Measurements from ENCODE around the gene TRPC6.
"Not testable (repeated sequence)": the region's sequence is repeated elsewhere in the genome, so short reads cannot be mapped to it uniquely, and the experiment has no call there.

The TRPC6 gene

DNA sequence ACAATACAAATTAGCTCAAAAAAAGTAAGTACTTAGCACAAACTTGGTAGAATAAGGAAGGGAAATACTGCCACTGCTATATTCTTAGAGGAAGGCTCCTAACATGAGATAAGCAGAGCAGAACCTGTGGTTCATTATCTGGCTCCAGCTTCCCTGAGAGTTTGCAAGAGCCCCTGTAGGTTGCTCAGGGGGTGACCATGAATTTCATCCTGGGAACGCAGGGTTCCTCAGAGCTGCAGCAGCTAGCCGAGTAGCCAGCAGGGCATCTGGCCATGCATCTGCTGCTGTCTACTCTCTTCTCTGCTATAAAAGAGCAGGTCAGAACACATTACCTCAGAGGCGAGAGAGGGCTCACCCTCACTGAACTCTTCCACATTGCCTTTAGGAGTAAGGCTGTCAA, 67.3 kb downstream of the TRPC6 start:
- peak in 1 of 2 experiments; percentile 1 for DNase-seq

DNA sequence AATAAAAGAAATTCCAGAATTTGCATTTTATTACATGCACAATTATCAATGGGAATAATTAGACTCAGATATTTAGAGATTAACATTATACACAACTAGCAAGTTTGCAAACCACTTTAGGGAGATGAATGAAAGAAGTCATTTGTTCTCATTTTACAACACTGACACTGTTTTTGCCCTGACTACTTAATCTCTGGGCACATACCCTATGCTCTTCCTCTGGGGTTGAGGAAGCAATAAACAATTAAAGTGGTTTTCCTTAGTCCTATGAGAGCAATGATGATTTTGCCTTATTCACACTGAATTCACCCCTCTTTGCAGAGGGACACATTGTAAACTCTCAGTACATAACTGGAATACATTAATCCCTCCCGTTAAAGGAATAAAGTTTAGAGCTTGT, 72.7 kb downstream of the TRPC6 start:
- DNase-seq, result no peak

- DNase-seq, result no peak
Observed at GRCh38 chr11:101510591-101510990, 73.2 kb downstream of the TRPC6 start.

DNA sequence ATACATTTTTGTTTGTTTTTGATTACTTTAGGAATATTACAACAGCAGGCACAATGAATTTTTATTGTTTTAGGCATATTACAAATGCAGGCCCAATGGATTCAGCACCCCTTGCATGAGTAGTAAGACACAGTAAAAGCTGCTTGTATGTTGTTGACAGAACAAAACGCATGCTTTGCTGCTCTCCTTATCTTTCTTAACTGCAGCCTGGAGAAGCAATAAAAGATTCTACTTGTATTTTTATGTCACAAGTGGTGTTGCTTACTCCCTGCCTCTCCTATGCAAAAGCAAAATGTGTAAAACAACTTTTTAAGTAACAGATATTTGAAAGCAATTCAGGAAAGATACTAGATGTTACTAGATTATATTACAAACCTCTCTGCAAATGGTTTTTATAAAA, 73.9 kb downstream of the TRPC6 start:
- DNase-seq, result no peak

GRCh38 chr11:101508370-101508769, 75.4 kb downstream of the TRPC6 start:
- DNase-seq, result no peak

DNA sequence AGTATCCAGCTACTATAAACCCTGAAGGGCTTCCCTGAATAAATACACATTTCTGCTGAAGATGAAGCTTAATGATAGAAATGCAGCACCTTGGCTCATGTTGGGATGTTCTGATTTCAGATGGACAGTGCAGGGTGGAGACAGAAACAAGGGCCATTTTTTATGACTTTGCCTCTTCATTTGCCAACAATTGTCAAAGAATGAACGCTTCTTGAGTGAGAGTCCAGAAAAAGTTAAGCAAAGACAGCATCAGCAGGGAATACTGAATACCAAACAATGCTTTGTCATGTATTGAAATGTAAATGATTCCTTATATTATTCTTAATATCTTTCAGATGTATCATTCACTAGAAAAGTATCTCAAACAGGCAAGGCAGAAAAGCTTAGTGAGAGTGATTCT, 84.9 kb downstream of the TRPC6 start:
- no peak for DNase-seq

DNA sequence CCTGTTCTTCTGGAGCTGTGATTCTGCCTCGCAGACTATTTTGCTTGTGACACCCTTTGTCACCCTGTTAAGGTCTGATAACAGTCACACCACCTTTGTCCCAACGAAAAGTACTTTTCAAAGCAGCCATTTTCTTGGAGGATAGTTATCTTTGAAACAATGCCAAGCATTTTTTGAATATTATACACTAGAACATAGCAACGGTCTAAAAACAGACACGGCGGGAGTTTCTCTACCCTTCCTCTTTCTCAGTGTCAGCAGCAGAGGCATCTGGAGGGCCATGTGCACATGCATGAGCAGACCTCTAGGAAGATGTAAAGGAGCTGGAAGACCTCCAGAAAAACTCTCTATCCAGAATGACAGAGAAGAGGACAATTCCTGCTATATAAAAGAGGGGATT, 86.5 kb downstream of the TRPC6 start:
- no peak for DNase-seq

DNA sequence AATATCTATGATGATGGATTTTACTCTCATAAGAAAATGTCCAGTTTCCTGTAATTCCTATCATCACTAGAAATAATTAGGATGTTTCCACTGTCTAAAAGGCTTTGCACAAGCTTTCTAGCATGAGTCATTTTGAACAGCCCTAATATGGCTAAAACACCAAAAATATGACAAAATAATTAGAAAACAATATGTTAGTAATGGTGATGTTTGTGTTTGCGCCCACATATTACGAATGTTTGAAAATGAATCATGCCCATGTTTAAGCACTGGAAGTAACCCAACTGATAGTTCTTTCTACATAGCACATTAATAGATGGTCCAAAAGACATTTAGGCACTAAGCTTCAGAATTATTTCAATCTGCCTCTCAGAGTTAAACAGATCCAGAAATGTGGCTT, 96.0 kb downstream of the TRPC6 start:
- no peak for DNase-seq

- DNase-seq, result no peak
Observed at GRCh38 chr11:101482556-101483124, 101.2 kb downstream of the TRPC6 start.

DNA sequence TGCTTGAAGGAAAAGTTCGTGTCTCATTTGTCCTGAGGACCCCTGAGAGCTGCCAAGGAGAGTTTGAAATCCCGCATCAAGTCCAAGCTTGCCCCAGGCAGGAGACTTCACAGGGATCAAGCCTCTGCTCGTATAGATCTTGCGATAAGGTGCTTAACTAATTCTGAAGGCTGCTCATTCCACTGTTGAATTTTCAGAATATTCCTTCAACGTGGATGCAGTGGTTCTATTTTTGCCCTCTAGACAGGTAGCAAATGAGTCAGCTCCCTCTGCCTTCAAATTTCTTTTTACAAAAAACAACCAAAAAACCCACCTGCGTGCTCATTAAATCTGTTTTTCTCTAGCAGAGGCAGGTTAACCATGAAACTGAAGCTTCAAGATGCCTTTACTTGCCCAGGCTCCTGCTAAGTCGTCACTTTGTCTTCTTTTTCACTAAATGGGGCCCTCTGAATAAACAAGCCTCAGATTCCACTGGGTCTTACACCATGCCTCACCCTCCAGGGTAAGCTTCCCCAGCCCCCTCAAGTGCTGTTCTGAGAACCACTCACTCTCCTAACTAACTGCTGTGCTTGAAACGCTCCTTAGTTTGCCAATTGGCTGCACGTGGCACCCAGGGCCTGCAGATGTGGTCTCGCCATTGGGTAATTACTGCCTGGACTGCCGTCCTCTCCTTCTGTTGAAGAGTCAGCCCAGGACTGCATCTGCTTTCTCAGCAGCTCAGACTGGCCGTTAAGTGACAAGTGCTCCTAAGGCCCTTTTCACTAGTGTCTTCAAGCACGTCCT, 105.0 kb downstream of the TRPC6 start:
- DNase-seq, result no peak

- DNase-seq, result no peak
Observed at GRCh38 chr11:101477926-101478325, 105.9 kb downstream of the TRPC6 start.

- no peak for DNase-seq
Observed at GRCh38 chr11:101476191-101476590, 107.6 kb downstream of the TRPC6 start.

DNA sequence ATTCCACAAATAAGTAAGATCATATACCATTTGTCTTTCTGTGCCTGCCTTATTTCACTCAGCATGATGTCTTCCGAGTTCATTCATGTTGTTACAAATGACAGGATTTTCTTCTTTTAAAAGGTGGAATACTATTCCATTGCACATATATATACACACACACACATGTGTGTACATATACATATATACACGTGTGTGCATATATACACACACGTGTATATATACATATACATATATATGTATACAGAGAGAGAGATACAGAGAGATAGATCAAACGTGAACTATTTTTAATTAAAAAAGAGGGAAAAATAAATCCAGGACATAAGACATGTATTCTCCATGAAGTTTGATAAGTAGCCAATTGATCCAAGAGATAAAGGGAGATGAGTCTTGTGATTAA, 108.1 kb downstream of the TRPC6 start:
- no peak for DNase-seq

GRCh38 chr11:101474666-101475065, 109.1 kb downstream of the TRPC6 start:
- no peak for DNase-seq

DNA sequence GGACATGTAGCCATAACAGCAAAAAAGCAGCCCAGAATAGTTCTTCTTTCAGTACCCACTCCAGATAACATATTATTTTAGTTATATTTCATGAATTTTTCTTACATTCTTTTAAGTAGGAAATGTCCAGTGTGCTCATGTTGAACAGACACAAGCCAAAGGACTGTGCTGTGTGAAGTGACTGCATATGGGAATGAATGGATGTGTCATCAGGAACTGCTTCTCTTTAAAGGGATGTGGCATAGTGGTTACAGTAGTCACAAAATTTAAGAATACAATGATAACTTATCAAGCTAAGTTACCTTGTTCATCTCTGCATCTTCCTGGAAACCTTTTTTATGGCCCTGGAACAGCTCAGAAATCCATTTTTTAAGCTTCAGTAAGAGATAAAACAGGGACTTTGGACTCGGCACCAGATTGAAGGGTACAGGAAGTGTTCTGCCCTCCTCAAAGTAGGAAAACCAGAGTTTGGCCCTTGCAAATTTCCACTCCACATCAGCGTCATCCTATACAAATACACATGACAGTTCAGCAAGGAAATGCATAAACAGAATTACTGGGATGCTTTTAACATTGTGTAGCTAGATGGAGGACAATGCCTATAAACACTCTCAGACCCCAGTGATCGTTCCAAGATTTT, 112.8 kb downstream of the TRPC6 start:
- DNase-seq, result no peak

GRCh38 chr11:101470419-101470818, 113.4 kb downstream of the TRPC6 start:
- no peak for DNase-seq

DNA sequence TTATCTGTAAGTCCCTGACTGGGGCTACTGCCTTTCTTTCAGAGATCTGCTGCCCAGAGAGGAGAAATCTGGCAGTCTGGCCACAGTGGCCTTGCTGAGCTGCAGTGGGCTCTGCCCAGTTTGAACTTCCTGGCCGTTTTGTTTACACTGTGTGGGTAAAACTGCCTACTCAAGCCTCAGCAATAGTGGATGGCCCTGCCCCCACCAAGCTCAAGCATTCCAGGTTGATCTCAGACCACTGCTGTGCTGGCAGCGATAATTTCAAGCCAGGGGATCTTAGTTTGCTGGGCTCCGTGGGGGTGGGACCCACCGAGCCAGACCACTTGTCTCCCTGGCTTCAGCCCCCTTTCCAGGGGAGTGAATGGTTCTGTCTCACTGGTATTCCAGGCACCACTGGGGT, 117.5 kb downstream of the TRPC6 start:
- DNase-seq, result no peak

DNA sequence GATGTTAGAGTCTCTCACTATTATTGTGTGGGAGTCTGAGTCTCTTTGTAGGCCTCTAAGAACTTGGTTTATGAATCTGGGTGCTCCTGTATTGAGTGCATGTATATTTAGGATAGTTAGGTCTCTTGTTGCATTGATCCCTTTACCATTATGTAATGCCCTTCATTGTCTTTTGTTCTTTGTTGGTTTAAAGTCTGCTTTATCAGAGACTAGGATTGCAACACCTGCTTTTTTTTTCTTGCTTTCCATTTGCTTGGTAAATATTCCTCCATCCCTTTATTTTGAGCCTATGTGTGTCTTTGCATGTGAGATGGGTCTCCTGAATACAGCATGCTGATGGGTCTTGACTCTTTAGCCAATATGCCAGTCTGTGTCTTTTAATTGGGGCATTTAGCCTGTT, 119.4 kb downstream of the TRPC6 start:
- DNase-seq, result not testable (repeated sequence)

- no peak for DNase-seq
Observed at GRCh38 chr11:101459020-101459419, 124.8 kb downstream of the TRPC6 start.

GRCh38 chr11:101458161-101458560, 125.6 kb downstream of the TRPC6 start:
- DNase-seq, result no peak

DNA sequence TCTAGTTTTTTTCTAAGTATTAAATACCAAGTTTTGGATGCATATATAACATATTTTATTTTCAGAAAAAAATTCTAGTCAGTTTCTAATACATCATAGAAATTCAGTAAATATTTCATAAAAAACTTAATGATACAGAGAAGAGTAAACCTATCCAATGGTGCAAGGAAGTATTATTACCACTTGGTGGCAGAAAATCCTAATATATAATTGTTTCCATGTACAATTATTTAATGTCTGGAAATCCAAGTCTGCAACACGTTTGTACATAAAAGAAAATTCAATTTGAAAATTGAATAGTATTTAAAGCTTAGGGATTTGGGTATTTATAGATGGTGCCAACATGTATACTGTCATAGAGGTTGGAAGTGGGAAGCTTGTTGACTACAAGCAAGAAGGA, 127.0 kb downstream of the TRPC6 start:
- no peak for DNase-seq

DNA sequence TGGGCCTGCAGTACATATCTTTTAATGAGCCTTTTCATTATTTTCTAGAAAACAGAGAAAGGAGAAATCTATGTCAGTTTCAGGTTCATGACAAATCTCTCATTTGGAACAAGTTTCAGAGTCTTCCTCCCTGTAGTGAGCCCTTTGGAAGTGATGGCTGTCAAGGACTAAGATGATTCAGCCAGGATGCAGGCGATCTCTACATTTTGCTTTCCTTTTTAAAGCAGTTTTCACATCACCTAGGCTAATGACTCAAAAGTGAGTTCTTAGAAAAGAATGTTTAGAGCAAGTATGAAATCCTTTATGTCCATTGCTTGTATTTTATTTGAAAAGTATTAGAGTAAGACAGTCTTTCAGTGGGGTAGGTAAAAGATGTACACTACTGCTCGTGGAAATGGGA, 130.1 kb downstream of the TRPC6 start:
- DNase-seq, result no peak

DNA sequence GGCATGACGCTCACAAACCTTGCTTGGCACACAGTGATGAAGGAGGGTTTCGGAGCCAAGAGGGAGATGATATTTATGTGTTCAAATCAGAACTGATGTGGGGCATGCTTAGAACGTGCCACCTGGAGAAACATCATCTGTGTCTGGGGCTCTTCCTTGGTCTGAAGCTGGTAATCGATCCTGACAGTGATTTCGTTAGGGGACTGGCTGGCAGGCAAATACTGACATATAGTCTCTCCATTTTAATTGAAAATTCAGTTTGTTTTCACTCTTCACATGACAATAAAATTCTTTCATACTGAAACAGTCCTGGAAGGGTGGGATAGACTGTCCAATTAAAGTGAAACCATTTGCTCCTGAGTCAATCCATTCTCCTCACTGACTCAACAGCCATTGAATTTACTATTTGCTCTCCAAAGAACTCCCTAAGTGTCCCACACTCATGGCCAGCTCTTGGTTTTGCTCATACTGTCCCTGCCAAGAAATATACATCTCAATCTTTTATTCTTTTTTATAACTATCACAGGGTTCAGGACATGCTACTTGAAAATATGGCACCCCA, 134.8 kb downstream of the TRPC6 start:
- DNase-seq, result no peak

DNA sequence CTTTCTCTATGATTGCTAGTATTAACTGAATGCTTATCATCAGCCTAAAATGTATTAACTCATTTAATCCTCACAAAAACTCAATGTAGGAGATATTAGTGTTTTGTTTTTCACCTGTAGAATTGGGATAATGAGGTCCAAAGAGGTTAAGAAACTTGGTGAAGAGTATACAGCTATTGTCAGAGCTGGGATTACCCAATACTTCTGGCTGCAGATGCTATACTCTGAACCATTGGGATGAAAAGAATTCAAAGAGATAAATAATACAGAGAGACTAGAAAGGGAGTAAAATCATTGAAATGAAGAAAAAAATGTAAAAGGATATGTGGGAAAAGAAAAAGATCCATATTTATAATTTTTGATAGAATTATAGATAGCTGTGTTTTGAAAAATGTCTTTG, 137.1 kb downstream of the TRPC6 start:
- no peak for DNase-seq

All from SHP77 (cell line).